ENCODE data around the gene PLET1. TPM values are rescaled to one million over a fixed set of nuclear protein-coding genes. Genes with fewer than 3 reads are reported as not detected.

PLET1 gene
- total RNA-seq, 1 donor from 2014 or later, result not detected

GRCh38 chr11:112288021-112288420, 27.4 kb upstream of the PLET1 start:
- no peaks in the 10 kb centered on the region for H3K9me3 Mint-ChIP-seq
- Histone ChIP-seq H3K9ac (no peak overlapping the region), H3K4me2 (no peak overlapping the region), H3K27me3 (peaks cover 41% of the 10 kb centered on the region), H2AFZ (replicated peaks) (no peak overlapping the region), H3K4me1 (peaks cover 8% of the 10 kb centered on the region), H3K36me3 (no peaks in the 10 kb centered on the region), H3K4me3 (no peak overlapping the region), H4K20me1 (ENCODE audit: low read depth) (no peaks in the 10 kb centered on the region), H3F3A (ENCODE audit: low read depth) (peaks cover 4% of the 10 kb centered on the region), H3K27ac (no peak overlapping the region), H3K9me3 (ENCODE audit: low read depth) (no peaks in the 10 kb centered on the region), H3K79me2 (ENCODE audit: low read depth) (no peaks in the 10 kb centered on the region)
- TF ChIP-seq CTCF (IDR thresholded peaks at IDR 0.05) (no peak), EZH2phosphoT487 (IDR thresholded peaks at IDR 0.05) (no peak), EZH2 (IDR thresholded peaks at IDR 0.05) (no peak)
- H3K36me3 Mint-ChIP-seq, result no peaks in the 10 kb centered on the region
- peaks cover 7% of the 10 kb centered on the region for H3K4me1 Mint-ChIP-seq
- H3K27ac Mint-ChIP-seq, result no peak overlapping the region
- H3K4me3 Mint-ChIP-seq, result no peak overlapping the region
- no peak for DNase-seq (ENCODE audit: low spot score)
- H3K27me3 Mint-ChIP-seq (ENCODE audit: insufficient read depth, low read depth), result peaks cover 5% of the 10 kb centered on the region

- peak; percentile 36 for DNase-seq (ENCODE audit: low spot score)
- no peak overlapping the region for H3K27ac ChIP-seq
- no peaks in the 10 kb centered on the region for H3K9me3 ChIP-seq (ENCODE audit: low read depth)
- no peak for TF ChIP-seq CTCF (IDR thresholded peaks at IDR 0.05)
- no peak for TF ChIP-seq EZH2 (IDR thresholded peaks at IDR 0.05)
- no peak for TF ChIP-seq EZH2phosphoT487 (IDR thresholded peaks at IDR 0.05)
- Mint-ChIP-seq H3K4me1 (peaks cover 7% of the 10 kb centered on the region), H3K27me3 (ENCODE audit: insufficient read depth, low read depth) (peaks cover 10% of the 10 kb centered on the region), H3K36me3 (no peaks in the 10 kb centered on the region), H3K9me3 (no peaks in the 10 kb centered on the region), H3K4me3 (no peak overlapping the region), H3K27ac (no peak overlapping the region)
- H3K9ac ChIP-seq, result no peak overlapping the region
- peaks cover 8% of the 10 kb centered on the region for H3K4me1 ChIP-seq
- no peaks in the 10 kb centered on the region for H3K36me3 ChIP-seq
- H3K27me3 ChIP-seq, result peaks cover 29% of the 10 kb centered on the region
- no peaks in the 10 kb centered on the region for H3K79me2 ChIP-seq (ENCODE audit: low read depth)
- H3F3A ChIP-seq (ENCODE audit: low read depth), result peaks cover 4% of the 10 kb centered on the region
- no peak overlapping the region for H3K4me2 ChIP-seq
- no peak overlapping the region for H3K4me3 ChIP-seq
- no peak overlapping the region for H2AFZ ChIP-seq (replicated peaks)
- no peaks in the 10 kb centered on the region for H4K20me1 ChIP-seq (ENCODE audit: low read depth)
Observed at GRCh38 chr11:112285841-112286311, 25.2 kb upstream of the PLET1 start.

GRCh38 chr11:112281726-112282125, 21.1 kb upstream of the PLET1 start:
- Histone ChIP-seq H3K9me3 (ENCODE audit: low read depth) (no peaks in the 10 kb centered on the region), H3F3A (ENCODE audit: low read depth) (no peaks in the 10 kb centered on the region), H4K20me1 (ENCODE audit: low read depth) (no peaks in the 10 kb centered on the region), H3K27me3 (peaks cover 4% of the 10 kb centered on the region), H3K36me3 (no peaks in the 10 kb centered on the region), H3K27ac (no peak overlapping the region), H2AFZ (replicated peaks) (no peak overlapping the region), H3K4me1 (peaks cover 8% of the 10 kb centered on the region), H3K4me3 (no peak overlapping the region), H3K4me2 (no peak overlapping the region), H3K9ac (no peak overlapping the region), H3K79me2 (ENCODE audit: low read depth) (no peaks in the 10 kb centered on the region)
- peaks cover 8% of the 10 kb centered on the region for H3K4me1 Mint-ChIP-seq
- no peak for DNase-seq (ENCODE audit: low spot score)
- H3K9me3 Mint-ChIP-seq, result no peaks in the 10 kb centered on the region
- H3K36me3 Mint-ChIP-seq, result no peaks in the 10 kb centered on the region
- no peak overlapping the region for H3K27ac Mint-ChIP-seq
- no peak overlapping the region for H3K4me3 Mint-ChIP-seq
- no peak for TF ChIP-seq CTCF (IDR thresholded peaks at IDR 0.05)
- no peak for TF ChIP-seq EZH2 (IDR thresholded peaks at IDR 0.05)
- no peak for TF ChIP-seq EZH2phosphoT487 (IDR thresholded peaks at IDR 0.05)
- peaks cover 5% of the 10 kb centered on the region for H3K27me3 Mint-ChIP-seq (ENCODE audit: insufficient read depth, low read depth)
